Fibroblast of peridontal ligament (primary cell): ENCODE measurements around the gene CA4.

ENCODE experiments used
- DNase-seq: peaks from one replicate; pipeline ENCODE4 v3.0.0-alpha.2; 2010; ENCODE audit errors: extremely low read depth

The CA4 gene

GRCh38 chr17:60130466-60130865 is 19.3 kb upstream of the CA4 start:
- DNase-seq = no peak

- DNase-seq = peak; percentile 48
Observed at GRCh38 chr17:60134396-60135150, 15.2 kb upstream of the CA4 start.

- peak; percentile 82 for DNase-seq
Observed at GRCh38 chr17:60135151-60135950, 14.4 kb upstream of the CA4 start.

- no peak for DNase-seq
Observed at GRCh38 chr17:60135951-60136666, 13.7 kb upstream of the CA4 start.

- DNase-seq = no peak
Observed at GRCh38 chr17:60137731-60138130, 12.0 kb upstream of the CA4 start.

- DNase-seq = no peak
Observed at GRCh38 chr17:60138769-60139437, 10.9 kb upstream of the CA4 start.

GRCh38 chr17:60139438-60140285 is 10.1 kb upstream of the CA4 start:
- DNase-seq = peak; percentile 56

GRCh38 chr17:60141111-60142018 is 8.4 kb upstream of the CA4 start:
- DNase-seq = no peak

- DNase-seq = peak; percentile 85
Observed at GRCh38 chr17:60142872-60143499, 6.8 kb upstream of the CA4 start.

- no peak for DNase-seq
Observed at GRCh38 chr17:60145006-60145935, 4.5 kb upstream of the CA4 start.

GRCh38 chr17:60146206-60146605 is 3.6 kb upstream of the CA4 start:
- DNase-seq = no peak

- DNase-seq = no peak
Observed at GRCh38 chr17:60147553-60148223, 2.1 kb upstream of the CA4 start.

- DNase-seq = no peak
Observed at GRCh38 chr17:60148373-60148772, 1.4 kb upstream of the CA4 start.

- no peak for DNase-seq
Observed at GRCh38 chr17:60151355-60151754, 1.6 kb downstream of the CA4 start.

- DNase-seq = peak; percentile 70
Observed at GRCh38 chr17:60153606-60154390, 4.0 kb downstream of the CA4 start.

GRCh38 chr17:60154616-60155426 is 5.0 kb downstream of the CA4 start:
- peak; percentile 88 for DNase-seq
